Trophoblast cell (in vitro differentiated cells and primary cell): ENCODE results near the gene CADM1.

ENCODE experiments used
- DNase-seq, 2 donors: peaks; one replicate each; pipeline ENCODE4 v3.0.0-alpha.2; 2016
- H2AFZ ChIP-seq: 2 replicates; pipeline ENCODE4 v1.6.1; 2013; ENCODE audit warnings: low read length, moderate library complexity, mild to moderate bottlenecking; ENCODE audit not compliant: insufficient read depth, poor library complexity
- H2AK5ac ChIP-seq: 2 replicates; pipeline ENCODE4 v1.6.1; 2013; ENCODE audit warnings: mild to moderate bottlenecking, low read length
- H2BK120ac ChIP-seq: 2 replicates; pipeline ENCODE4 v1.6.1; 2013; ENCODE audit warnings: low read length, mild to moderate bottlenecking, moderate library complexity; ENCODE audit not compliant: insufficient read depth, poor library complexity
- H2BK12ac ChIP-seq: 2 replicates; pipeline ENCODE4 v1.6.1; 2013; ENCODE audit warnings: mild to moderate bottlenecking, low read length, moderate library complexity
- H2BK5ac ChIP-seq: 2 replicates; pipeline ENCODE4 v1.6.1; 2013; ENCODE audit warnings: low read length, low read depth, moderate library complexity, mild to moderate bottlenecking; ENCODE audit not compliant: poor library complexity
- H3K14ac ChIP-seq: 2 replicates; pipeline ENCODE4 v1.6.1; 2013; ENCODE audit warnings: mild to moderate bottlenecking, low read length
- H3K18ac ChIP-seq: 2 replicates; pipeline ENCODE4 v1.6.1; 2013; ENCODE audit warnings: mild to moderate bottlenecking, low read length
- H3K23ac ChIP-seq: 2 replicates; pipeline ENCODE4 v1.6.1; 2013; ENCODE audit warnings: low read length
- H3K27ac ChIP-seq: 2 replicates; pipeline ENCODE4 v1.5.1; 2013; ENCODE audit warnings: low read depth, mild to moderate bottlenecking, inconsistent platforms, low read length, moderate library complexity
- H3K27me3 ChIP-seq: 2 replicates; pipeline ENCODE4 v1.6.1; 2013; ENCODE audit warnings: inconsistent platforms, mild to moderate bottlenecking, low read length, moderate library complexity; ENCODE audit not compliant: insufficient read depth
- H3K36me3 ChIP-seq, 2 experiments: 1 replicate in 1 of 2; 2 replicates in 1 of 2; pipeline ENCODE4 v1.6.1; 2013; ENCODE audit warnings: low read length in 2 of 2, mild to moderate bottlenecking in 2 of 2, moderate library complexity in 1 of 2; ENCODE audit not compliant: insufficient read depth in 2 of 2, control insufficient read depth in 1 of 2
- H3K4ac ChIP-seq: 2 replicates; pipeline ENCODE4 v1.6.1; 2013; ENCODE audit warnings: low read depth, mild to moderate bottlenecking, low read length, moderate library complexity
- H3K4me1 ChIP-seq, 2 experiments: 1 replicate in 1 of 2; 2 replicates in 1 of 2; pipeline ENCODE4 v1.6.1; 2013; ENCODE audit warnings: low read length in 2 of 2, mild to moderate bottlenecking in 2 of 2, moderate library complexity in 1 of 2; ENCODE audit not compliant: insufficient read depth in 2 of 2, control insufficient read depth in 1 of 2
- H3K4me2 ChIP-seq: 2 replicates; pipeline ENCODE4 v1.6.1; 2013; ENCODE audit warnings: inconsistent platforms, mild to moderate bottlenecking, low read length, moderate library complexity
- H3K4me3 ChIP-seq: 2 replicates; pipeline ENCODE4 v1.5.1; 2013; ENCODE audit warnings: mild to moderate bottlenecking, low read depth, low read length, inconsistent platforms
- H3K79me1 ChIP-seq: one replicate; pipeline ENCODE4 v1.6.1; 2013; ENCODE audit warnings: low read length
- H3K79me2 ChIP-seq: 2 replicates; pipeline ENCODE4 v1.6.1; 2013; ENCODE audit warnings: low read length, mild to moderate bottlenecking; ENCODE audit not compliant: control insufficient read depth, insufficient read depth, poor library complexity
- H3K9ac ChIP-seq: 2 replicates; pipeline ENCODE4 v1.6.1; 2013; ENCODE audit warnings: mild to moderate bottlenecking, low read length
- H3K9me3 ChIP-seq: 2 replicates; pipeline ENCODE4 v1.6.1; 2013; ENCODE audit warnings: low read depth, mild to moderate bottlenecking, control low read depth, inconsistent platforms, low read length; ENCODE audit not compliant: insufficient read depth
- H4K12ac ChIP-seq: 2 replicates; pipeline ENCODE4 v1.6.1; 2013; ENCODE audit warnings: low read depth, mild to moderate bottlenecking, low read length, moderate library complexity
- H4K8ac ChIP-seq: 2 replicates; pipeline ENCODE4 v1.6.1; 2013; ENCODE audit warnings: low read depth, mild to moderate bottlenecking, low read length, moderate library complexity
- H4K91ac ChIP-seq: one replicate; pipeline ENCODE4 v1.6.1; 2013; ENCODE audit warnings: low read depth, mild to moderate bottlenecking, low read length, moderate library complexity
- WGBS: extraction: QIAGEN DNeasy Blood & Tissue Kit; methylation state at CpG from one replicate; pipeline ENCODE4 v1.1.7; 2013; ENCODE audit warnings: missing lambda C conversion rate; ENCODE audit not compliant: insufficient read length, insufficient coverage; ENCODE audit errors: extremely low coverage; 5-methylcytosine and 5-hydroxymethylcytosine counted together

CADM1 gene

DNA sequence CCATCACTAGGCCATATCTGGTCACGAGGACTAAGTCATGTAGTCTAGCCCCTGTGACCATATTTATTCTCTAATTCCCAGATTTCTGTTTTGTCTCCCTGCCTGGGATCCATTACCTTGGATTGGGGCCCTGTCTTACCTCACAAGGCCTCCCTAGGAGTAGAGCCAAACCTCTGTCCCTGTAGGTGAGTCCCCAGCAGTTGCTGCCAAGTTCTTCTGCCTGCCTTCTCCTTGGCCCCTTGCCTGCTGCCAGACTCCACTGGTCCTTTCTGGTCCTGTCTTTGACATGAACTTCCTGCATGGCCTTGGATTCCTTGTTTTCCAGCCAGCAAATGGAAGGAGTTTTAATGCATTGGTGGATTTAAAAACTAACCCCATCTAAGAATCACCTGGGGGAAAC, 35.6 kb upstream of the CADM1 start:
- H3K18ac ChIP-seq = no peak overlapping the region
- H3K14ac ChIP-seq = no peak overlapping the region
- DNase-seq = no peak
- H2BK12ac ChIP-seq = no peak overlapping the region
- H3K79me2 ChIP-seq = no peaks in the 10 kb centered on the region
- H3K4me1 ChIP-seq = no peaks in the 10 kb centered on the region
- H3K79me1 ChIP-seq = no peaks in the 10 kb centered on the region
- no peak overlapping the region for H4K12ac ChIP-seq
- H3K4me3 ChIP-seq = no peak overlapping the region
- H3K4ac ChIP-seq = no peak overlapping the region
- H2AK5ac ChIP-seq = no peak overlapping the region
- no peak overlapping the region for H2AFZ ChIP-seq
- no peaks in the 10 kb centered on the region for H3K36me3 ChIP-seq
- no peak overlapping the region for H3K4me2 ChIP-seq
- no peak overlapping the region for H2BK5ac ChIP-seq
- no peaks in the 10 kb centered on the region for H3K27me3 ChIP-seq
- H4K8ac ChIP-seq = no peak overlapping the region
- no peak overlapping the region for H3K27ac ChIP-seq
- no CpG with 5 or more reads among the region's 1 CpG for WGBS
- no peak overlapping the region for H4K91ac ChIP-seq
- H3K23ac ChIP-seq = no peak overlapping the region
- no peak overlapping the region for H2BK120ac ChIP-seq
- no peaks in the 10 kb centered on the region for H3K9me3 ChIP-seq
- H3K9ac ChIP-seq = no peak overlapping the region

DNA sequence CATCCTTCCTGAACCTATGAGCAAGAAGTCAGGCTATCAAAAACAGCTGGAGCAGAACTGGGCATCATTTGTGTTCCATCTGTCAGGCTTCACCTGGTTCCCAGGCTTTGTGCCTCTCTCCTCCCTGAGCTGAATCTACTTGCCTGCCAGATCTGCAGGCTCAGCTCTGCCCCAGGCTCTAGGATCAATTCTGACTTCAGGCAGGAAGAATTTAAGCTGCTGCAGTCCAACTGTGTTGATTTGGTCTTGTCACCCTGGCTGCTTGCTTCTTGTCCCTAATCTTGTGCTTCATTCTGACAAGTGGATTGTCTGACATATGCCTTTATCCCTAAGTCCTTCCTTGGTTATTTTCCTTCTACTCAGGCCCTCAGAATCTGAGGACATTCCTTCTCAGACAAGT, 31.6 kb upstream of the CADM1 start:
- H3K36me3 ChIP-seq = no peaks in the 10 kb centered on the region
- H4K8ac ChIP-seq = no peak overlapping the region
- no peaks in the 10 kb centered on the region for H3K79me2 ChIP-seq
- no peak overlapping the region for H3K23ac ChIP-seq
- no peaks in the 10 kb centered on the region for H3K4me1 ChIP-seq
- H4K12ac ChIP-seq = no peak overlapping the region
- no peak overlapping the region for H2BK120ac ChIP-seq
- H3K9ac ChIP-seq = no peak overlapping the region
- H2AK5ac ChIP-seq = no peak overlapping the region
- no peak for DNase-seq
- H2BK12ac ChIP-seq = no peak overlapping the region
- H3K4ac ChIP-seq = no peak overlapping the region
- no peaks in the 10 kb centered on the region for H3K27me3 ChIP-seq
- no peak overlapping the region for H4K91ac ChIP-seq
- H3K4me2 ChIP-seq = no peak overlapping the region
- no peak overlapping the region for H3K18ac ChIP-seq
- no peak overlapping the region for H2AFZ ChIP-seq
- no peak overlapping the region for H3K4me3 ChIP-seq
- H2BK5ac ChIP-seq = no peak overlapping the region
- H3K14ac ChIP-seq = no peak overlapping the region
- H3K27ac ChIP-seq = no peak overlapping the region
- H3K9me3 ChIP-seq = no peaks in the 10 kb centered on the region
- no peaks in the 10 kb centered on the region for H3K79me1 ChIP-seq

DNA sequence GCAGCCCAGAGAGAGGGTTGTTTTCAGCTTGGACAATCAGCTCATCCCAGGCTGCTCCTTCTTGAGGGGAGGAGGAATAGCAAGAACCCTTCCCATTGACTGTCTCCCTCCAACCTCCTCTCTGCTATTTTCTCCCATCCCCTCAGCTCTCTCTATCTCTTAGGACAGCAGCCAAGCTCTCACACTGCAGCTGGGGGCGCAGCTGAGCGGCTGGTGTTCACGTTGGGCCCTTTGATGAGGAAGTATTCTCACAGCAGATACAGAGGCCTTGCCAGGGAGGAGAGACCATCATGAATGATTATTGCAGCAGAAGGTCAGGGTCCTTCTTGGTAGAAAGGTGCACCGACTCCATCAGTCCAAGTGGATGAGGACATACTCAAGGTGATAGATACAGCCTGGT, 26.5 kb upstream of the CADM1 start:
- H3K79me2 ChIP-seq = no peaks in the 10 kb centered on the region
- no peaks in the 10 kb centered on the region for H3K36me3 ChIP-seq
- H4K8ac ChIP-seq = no peak overlapping the region
- no peak overlapping the region for H3K18ac ChIP-seq
- H3K9me3 ChIP-seq = no peaks in the 10 kb centered on the region
- no peak overlapping the region for H3K4me3 ChIP-seq
- no peak overlapping the region for H3K4me2 ChIP-seq
- H3K4me1 ChIP-seq = peaks cover 7 to 8% of the 10 kb centered on the region in 2 experiments
- no peak overlapping the region for H3K9ac ChIP-seq
- H2BK12ac ChIP-seq = no peak overlapping the region
- H3K79me1 ChIP-seq = no peaks in the 10 kb centered on the region
- no peak overlapping the region for H3K23ac ChIP-seq
- H3K27me3 ChIP-seq = no peaks in the 10 kb centered on the region
- no peak overlapping the region for H4K12ac ChIP-seq
- no peak overlapping the region for H2BK120ac ChIP-seq
- no peak overlapping the region for H2AK5ac ChIP-seq
- no peak for DNase-seq
- no peak overlapping the region for H2BK5ac ChIP-seq
- no peak overlapping the region for H4K91ac ChIP-seq
- no peak overlapping the region for H3K27ac ChIP-seq
- no peak overlapping the region for H3K14ac ChIP-seq
- no peak overlapping the region for H2AFZ ChIP-seq
- H3K4ac ChIP-seq = no peak overlapping the region
- WGBS = no CpG with 5 or more reads among the region's 4 CpGs

DNA sequence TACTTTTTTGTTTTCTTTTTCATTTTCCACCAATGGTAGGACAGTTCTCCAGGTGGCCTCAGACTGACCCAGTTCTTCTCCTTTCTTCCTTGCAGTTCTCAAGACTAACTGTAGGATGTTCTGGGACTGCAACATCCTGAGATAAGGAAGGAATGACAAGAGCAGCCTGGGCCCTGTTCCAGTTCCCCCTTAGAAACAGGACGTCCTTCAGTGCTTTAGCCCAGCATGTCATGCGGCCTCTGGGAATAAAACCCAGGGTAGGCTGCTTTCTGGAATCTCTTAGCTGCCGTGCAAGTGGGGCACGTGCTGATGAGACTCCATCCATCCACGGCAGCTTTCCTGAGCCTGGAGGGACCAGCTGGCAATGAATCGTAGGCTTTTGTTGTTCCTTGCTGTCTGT, 24.0 kb upstream of the CADM1 start:
- Histone ChIP-seq H3K9ac (no peak overlapping the region), H3K79me2 (no peaks in the 10 kb centered on the region), H3K4ac (no peak overlapping the region), H3K18ac (no peak overlapping the region), H3K4me2 (no peak overlapping the region), H2BK120ac (no peak overlapping the region), H4K12ac (no peak overlapping the region), H3K27me3 (no peaks in the 10 kb centered on the region), H2AK5ac (no peak overlapping the region), H4K91ac (no peak overlapping the region), H3K36me3 (no peaks in the 10 kb centered on the region), H3K4me3 (no peak overlapping the region), H3K79me1 (no peaks in the 10 kb centered on the region), H3K27ac (no peak overlapping the region), H3K4me1 (peaks cover 7 to 8% of the 10 kb centered on the region in 2 experiments), H2BK12ac (peak overlapping the region; percentile 0), H3K9me3 (no peaks in the 10 kb centered on the region), H4K8ac (peak overlapping the region; percentile 25), H3K14ac (peak overlapping the region; percentile 7), H3K23ac (no peak overlapping the region), H2BK5ac (no peak overlapping the region), H2AFZ (no peak overlapping the region)
- no peak for DNase-seq
- WGBS = no CpG with 5 or more reads among the region's 6 CpGs
